Measurements from ENCODE around the gene TFAP2B.

DNA sequence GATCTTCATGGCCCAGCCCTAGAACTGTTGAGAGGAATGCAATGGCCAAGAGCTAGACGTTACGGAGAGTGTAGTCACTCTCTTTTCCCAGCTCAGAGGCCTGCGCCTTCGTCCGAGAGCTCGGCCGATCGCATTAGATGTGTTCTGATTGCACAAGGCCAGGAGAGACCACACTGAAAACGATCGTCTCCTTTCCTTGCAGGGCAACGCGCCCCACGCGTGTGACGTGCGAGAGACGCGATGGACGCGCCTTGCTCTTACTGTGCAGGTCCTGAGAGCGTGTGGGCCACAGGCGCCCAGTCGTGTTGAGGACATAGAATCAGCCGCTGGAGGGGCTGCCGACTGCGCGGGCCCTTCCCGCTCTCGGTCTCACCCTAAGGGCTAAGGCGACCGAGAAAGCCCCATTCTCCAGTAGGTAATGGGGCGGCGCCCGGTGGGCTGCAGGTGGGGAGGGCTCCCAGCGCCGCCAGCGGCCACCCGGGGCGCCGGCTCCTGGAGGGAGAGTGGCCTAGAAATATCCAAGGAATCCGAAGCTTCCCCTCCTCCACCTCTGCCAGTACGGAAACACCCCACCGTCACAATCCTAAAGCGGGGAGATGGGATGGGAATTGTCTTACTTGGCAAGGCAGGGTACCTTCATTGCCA, 26.9 kb downstream of the TFAP2B start:
- TF ChIP-seq, protein P1, sequence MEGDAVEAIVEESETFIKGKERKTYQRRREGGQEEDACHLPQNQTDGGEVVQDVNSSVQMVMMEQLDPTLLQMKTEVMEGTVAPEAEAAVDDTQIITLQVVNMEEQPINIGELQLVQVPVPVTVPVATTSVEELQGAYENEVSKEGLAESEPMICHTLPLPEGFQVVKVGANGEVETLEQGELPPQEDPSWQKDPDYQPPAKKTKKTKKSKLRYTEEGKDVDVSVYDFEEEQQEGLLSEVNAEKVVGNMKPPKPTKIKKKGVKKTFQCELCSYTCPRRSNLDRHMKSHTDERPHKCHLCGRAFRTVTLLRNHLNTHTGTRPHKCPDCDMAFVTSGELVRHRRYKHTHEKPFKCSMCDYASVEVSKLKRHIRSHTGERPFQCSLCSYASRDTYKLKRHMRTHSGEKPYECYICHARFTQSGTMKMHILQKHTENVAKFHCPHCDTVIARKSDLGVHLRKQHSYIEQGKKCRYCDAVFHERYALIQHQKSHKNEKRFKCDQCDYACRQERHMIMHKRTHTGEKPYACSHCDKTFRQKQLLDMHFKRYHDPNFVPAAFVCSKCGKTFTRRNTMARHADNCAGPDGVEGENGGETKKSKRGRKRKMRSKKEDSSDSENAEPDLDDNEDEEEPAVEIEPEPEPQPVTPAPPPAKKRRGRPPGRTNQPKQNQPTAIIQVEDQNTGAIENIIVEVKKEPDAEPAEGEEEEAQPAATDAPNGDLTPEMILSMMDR (IDR thresholded peaks at IDR 0.05; ENCODE audit: poor library complexity, severe bottlenecking): no peak
- TF ChIP-seq MXI1 (conservative IDR thresholded peaks at IDR 0.05; ENCODE audit: poor library complexity, severe bottlenecking): no peak
- TF ChIP-seq POLR2AphosphoS5 (IDR thresholded peaks at IDR 0.05): peak; percentile 37
- TF ChIP-seq SMC3 (conservative IDR thresholded peaks at IDR 0.05; ENCODE audit: poor library complexity): no peak
- no peak for TF ChIP-seq TAF1 (IDR thresholded peaks at IDR 0.05; ENCODE audit: low read depth)

All from neural cell (in vitro differentiated cells).